Gastroesophageal sphincter (tissue), 3 donors: ENCODE measurements around the gene TOLLIP.
"Not testable (repeated sequence)": the region's sequence is repeated elsewhere in the genome, so short reads cannot be mapped to it uniquely, and the experiment has no call there.

Experiments
- POLR2A ChIP-seq, 2 donors: fragments of 450-650 bp; IDR thresholded peaks; one replicate each; pipeline ENCODE4 v1.6.1; 2017; ENCODE audit warnings: antibody characterized with exemption in 2 of 2, mild to moderate bottlenecking in 2 of 2, moderate library complexity in 1 of 2
- POLR2AphosphoS5 ChIP-seq: sonication (generic); formaldehyde crosslinking; IDR thresholded peaks from one replicate; pipeline ENCODE4 v1.6.1; 2017; ENCODE audit warnings: antibody characterized with exemption
- TF ChIP-seq, protein P1 (sequence below), 4 experiments: fragments of 200-600 bp in 2 of 4; fragments of 450-650 bp in 2 of 4; sonication (generic) in 1 of 4; IDR thresholded peaks; one replicate each; pipeline ENCODE4 v1.5.1; 2017 to 2019; ENCODE audit warnings: antibody characterized with exemption in 4 of 4, mild to moderate bottlenecking in 2 of 4, moderate library complexity in 2 of 4

DNA sequence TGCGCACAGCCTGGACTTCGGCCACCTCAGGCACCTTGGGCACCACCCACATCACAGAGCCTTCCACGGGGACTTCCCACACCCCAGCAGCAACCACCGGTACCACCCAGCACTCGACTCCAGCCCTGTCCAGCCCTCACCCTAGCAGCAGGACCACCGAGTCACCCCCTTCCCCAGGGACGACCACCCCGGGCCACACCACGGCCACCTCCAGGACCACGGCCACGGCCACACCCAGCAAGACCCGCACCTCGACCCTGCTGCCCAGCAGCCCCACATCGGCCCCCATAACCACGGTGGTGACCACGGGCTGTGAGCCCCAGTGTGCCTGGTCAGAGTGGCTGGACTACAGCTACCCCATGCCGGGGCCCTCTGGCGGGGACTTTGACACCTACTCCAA, 60.5 kb downstream of the TOLLIP start:
- TF ChIP-seq, protein P1, sequence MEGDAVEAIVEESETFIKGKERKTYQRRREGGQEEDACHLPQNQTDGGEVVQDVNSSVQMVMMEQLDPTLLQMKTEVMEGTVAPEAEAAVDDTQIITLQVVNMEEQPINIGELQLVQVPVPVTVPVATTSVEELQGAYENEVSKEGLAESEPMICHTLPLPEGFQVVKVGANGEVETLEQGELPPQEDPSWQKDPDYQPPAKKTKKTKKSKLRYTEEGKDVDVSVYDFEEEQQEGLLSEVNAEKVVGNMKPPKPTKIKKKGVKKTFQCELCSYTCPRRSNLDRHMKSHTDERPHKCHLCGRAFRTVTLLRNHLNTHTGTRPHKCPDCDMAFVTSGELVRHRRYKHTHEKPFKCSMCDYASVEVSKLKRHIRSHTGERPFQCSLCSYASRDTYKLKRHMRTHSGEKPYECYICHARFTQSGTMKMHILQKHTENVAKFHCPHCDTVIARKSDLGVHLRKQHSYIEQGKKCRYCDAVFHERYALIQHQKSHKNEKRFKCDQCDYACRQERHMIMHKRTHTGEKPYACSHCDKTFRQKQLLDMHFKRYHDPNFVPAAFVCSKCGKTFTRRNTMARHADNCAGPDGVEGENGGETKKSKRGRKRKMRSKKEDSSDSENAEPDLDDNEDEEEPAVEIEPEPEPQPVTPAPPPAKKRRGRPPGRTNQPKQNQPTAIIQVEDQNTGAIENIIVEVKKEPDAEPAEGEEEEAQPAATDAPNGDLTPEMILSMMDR (IDR thresholded peaks at IDR 0.05), result not testable (repeated sequence)
- TF ChIP-seq POLR2AphosphoS5; POLR2A (IDR thresholded peaks at IDR 0.05): not testable (repeated sequence)
